C4-2B (cell line): Measurements from ENCODE around the gene GH2.

ENCODE experiments used
- H3K27ac ChIP-seq: fragments of 450-650 bp; 2 replicates; pipeline ENCODE4 v1.5.1; 2017
- ZFX ChIP-seq: fragments of 450-650 bp; IDR thresholded peaks from 2 replicates; pipeline ENCODE4 v1.6.1; 2017
- TF ChIP-seq, protein P1 (sequence below): fragments of 450-650 bp; conservative IDR thresholded peaks from 2 replicates; pipeline ENCODE4 v1.5.1; 2017; ENCODE audit warnings: mild to moderate bottlenecking

Gene GH2

GRCh38 chr17:63838631-63839171 lies 43.0 kb downstream of the GH2 start:
- TF ChIP-seq, protein P1, sequence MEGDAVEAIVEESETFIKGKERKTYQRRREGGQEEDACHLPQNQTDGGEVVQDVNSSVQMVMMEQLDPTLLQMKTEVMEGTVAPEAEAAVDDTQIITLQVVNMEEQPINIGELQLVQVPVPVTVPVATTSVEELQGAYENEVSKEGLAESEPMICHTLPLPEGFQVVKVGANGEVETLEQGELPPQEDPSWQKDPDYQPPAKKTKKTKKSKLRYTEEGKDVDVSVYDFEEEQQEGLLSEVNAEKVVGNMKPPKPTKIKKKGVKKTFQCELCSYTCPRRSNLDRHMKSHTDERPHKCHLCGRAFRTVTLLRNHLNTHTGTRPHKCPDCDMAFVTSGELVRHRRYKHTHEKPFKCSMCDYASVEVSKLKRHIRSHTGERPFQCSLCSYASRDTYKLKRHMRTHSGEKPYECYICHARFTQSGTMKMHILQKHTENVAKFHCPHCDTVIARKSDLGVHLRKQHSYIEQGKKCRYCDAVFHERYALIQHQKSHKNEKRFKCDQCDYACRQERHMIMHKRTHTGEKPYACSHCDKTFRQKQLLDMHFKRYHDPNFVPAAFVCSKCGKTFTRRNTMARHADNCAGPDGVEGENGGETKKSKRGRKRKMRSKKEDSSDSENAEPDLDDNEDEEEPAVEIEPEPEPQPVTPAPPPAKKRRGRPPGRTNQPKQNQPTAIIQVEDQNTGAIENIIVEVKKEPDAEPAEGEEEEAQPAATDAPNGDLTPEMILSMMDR: no peak
- no peak for TF ChIP-seq ZFX
- peak overlapping the region; percentile 100 for H3K27ac ChIP-seq

DNA sequence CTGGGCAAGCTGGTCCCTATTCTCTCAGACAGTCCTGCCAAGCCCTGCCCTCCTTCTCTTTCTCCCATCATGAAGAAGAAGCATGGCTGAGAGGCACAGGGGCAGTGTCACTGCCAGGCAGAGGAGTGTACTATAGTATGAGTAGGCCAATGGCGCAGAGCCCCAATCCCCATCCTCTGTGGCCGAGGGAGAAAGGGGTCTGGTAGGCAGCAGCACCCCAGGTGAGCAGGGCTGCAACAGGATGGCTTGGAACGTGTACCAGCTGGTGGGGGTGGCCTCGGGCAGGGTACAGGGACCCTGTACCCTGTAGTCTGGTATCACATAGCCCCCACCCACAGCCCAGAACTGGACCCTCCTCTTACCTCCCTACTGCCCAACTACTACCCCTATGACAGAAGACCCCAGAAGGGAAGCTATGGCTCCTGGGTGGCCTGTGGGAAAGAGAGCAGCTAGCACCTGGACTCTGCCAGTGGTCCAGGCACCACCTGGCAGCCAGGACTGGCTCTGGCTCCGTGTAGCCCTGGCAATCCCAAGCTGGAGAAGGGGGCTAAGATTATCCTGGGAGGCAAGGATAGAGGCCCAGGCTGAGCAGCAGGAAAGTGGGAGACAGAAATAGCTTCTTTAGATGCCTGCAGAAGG lies 43.7 kb downstream of the GH2 start:
- peak overlapping the region; percentile 100 for H3K27ac ChIP-seq
- TF ChIP-seq ZFX: peak; percentile 47; the same call in 1 of the 2 replicates
- TF ChIP-seq, protein P1: no peak

- H3K27ac ChIP-seq: peak overlapping the region; percentile 100
- no peak for TF ChIP-seq ZFX
- TF ChIP-seq, protein P1: no peak
Measured at GRCh38 chr17:63837480-63837879, 44.3 kb downstream of the GH2 start.

DNA sequence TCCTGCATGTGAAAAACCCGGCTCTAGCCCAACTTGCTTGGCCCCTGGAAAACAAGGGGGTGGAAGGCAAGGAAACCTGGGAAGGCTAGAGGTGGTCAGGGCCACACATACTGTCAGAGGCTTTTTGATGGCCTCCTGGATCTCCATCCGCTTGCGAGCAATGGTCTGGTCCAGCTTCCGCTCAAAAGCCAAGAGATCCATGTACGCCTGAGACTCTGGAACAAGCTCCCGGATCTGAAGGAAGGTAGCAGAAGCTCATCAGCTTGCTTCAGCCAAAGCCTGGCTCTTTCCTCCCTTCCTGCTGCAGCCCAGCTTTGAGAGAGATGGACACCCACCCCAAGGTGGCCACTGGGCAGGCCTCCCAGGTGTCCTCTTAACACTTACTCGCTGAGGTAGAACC lies 44.9 kb downstream of the GH2 start:
- no peak for TF ChIP-seq ZFX
- TF ChIP-seq, protein P1: no peak
- H3K27ac ChIP-seq: peak overlapping the region; percentile 100

DNA sequence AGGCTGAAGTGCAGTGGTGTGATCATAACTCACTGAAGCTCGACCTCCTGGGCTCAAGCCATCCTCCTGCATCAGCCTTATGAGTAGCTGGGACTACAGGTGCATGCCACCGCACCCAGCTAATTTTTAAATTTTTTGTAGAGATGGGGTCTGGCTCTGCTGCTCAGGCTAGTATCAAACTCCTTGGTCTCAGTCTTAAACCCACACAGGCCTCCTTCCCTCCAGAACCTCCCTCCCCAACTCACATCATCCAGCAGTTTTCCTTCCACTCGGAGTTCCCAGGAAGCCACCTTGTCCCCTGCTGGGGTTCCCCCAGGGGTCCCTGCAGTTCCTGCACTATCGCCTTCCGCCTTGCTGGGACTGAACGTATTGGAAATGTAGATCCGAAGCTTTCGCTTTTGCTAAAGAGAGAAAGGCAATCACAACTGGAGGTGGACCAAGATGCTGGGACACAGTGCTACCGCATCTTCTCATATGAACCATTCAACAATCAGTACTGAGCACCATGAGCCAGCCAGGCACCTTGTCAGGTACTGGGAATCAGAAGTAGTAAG lies 46.5 kb downstream of the GH2 start:
- peak overlapping the region; percentile 1; the same call in 1 of the 2 replicates for H3K27ac ChIP-seq
- TF ChIP-seq ZFX: no peak
- TF ChIP-seq, protein P1: no peak; the same call in 1 of the 2 replicates

DNA sequence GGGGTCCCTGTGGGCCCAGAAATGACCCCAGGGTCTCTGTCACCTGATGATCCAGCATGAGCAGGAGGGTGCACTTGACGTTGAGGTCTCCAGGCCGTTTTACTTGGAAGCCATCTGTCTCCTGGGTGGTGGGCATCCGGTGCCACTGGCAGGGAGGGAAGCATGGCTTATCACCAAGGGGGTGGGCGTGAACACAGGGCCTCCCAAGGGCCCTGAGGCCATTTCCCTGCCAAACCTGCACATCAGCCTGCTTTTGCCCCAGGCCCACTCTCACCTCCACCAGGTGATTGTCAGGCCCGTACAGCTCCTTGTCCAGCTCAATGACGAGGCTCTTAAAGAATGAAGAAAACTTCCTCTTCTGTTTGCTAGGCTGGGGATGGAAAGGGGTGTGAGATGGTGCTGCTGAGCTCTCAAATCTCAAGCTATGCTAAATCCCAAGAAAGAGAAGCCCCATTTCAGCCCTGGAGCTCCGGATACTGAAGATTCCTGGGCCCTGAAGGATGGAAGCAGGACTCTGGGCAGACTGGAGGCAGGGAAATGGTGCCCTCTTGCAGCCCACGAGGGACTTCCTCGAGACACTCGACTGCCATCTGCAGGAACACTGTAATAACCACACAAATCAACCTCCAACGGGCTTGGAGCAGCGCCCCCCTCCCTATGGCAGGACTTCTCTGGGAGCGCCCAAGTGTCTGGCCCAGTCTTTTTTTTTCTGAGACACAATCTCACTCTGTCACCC lies 47.1 kb downstream of the GH2 start:
- TF ChIP-seq, protein P1: peak; percentile 85
- no peak for TF ChIP-seq ZFX
- peak overlapping the region; percentile 1; the same call in 1 of the 2 replicates for H3K27ac ChIP-seq
